Activated naive CD8-positive, alpha-beta T cell treated with anti-CD3 and anti-CD28 coated beads, Interleukin-2, amount 50 U/mL, for 24 hours (primary cell): ENCODE results near the gene TCL1B.

Experiments
- ATAC-seq: fragments of 150-1000 bp; cut with Tn5 transposase; one replicate; pipeline ENCODE4 v1.10.0; 2021
- DNase-seq: peaks from one replicate; pipeline ENCODE4 v3.0.0; 2021
- H3K27ac Mint-ChIP-seq: one replicate; pipeline ENCODE4 v1.8.0; 2021; ENCODE audit warnings: mild to moderate bottlenecking, mixed read lengths
- H3K27me3 Mint-ChIP-seq: one replicate; pipeline ENCODE4 v1.8.0; 2021; ENCODE audit warnings: mixed read lengths
- H3K36me3 Mint-ChIP-seq: one replicate; pipeline ENCODE4 v1.8.0; 2021; ENCODE audit warnings: low read depth, mixed read lengths
- H3K4me1 Mint-ChIP-seq: one replicate; pipeline ENCODE4 v1.8.0; 2021; ENCODE audit warnings: mixed read lengths
- H3K4me3 Mint-ChIP-seq: one replicate; pipeline ENCODE4 v1.8.0; 2021; ENCODE audit warnings: mild to moderate bottlenecking, moderate library complexity, mixed read lengths
- H3K9me3 Mint-ChIP-seq: one replicate; pipeline ENCODE4 v1.8.0; 2021; ENCODE audit warnings: mixed read lengths

TCL1B gene

DNA sequence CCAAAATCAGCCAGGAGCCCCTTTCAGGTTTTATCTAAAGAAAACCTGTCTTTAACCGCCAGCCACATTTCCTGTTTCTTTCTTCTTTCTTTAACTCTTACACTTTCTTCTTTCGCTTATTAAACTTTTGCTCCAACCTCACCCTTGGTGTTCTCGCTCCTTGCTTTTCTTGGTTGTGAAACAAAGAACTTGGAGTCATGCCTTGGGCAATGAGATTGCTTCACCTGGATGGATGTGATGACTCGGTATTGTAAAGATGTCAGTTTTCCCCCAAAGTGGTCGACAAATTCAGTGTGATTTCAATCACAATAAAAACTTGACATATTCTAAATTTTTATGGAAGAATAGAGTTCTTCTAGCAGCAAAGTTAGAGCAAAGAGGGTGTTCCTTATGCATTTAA lies 43.9 kb downstream of the TCL1B start:
- ATAC-seq: no peak
- Mint-ChIP-seq H3K9me3 (no peaks in the 10 kb centered on the region), H3K4me1 (peaks cover 20% of the 10 kb centered on the region), H3K27ac (no peak overlapping the region), H3K27me3 (peaks cover 12% of the 10 kb centered on the region), H3K36me3 (no peaks in the 10 kb centered on the region), H3K4me3 (no peak overlapping the region)
- no peak for DNase-seq

DNA sequence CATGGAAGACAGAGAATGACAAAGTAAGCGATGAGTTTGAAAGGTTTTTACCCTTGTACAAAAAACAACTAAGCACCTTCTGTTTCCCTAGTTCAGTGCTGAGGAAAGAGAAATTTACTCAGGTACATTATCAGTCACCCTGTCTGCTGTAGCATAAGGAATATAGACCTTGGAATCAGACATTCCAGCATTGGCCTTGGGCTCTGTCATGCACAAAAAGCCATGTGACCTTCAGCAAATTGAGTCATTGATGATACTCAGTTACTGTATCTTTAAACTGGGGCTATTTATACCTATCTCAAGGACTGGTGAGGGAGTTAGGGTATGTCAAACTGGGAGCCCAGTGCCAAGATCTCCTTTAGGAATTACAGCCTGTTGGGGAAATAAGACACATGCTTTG lies 47.0 kb downstream of the TCL1B start:
- peaks cover 10% of the 10 kb centered on the region for H3K27me3 Mint-ChIP-seq
- H3K4me1 Mint-ChIP-seq: peaks cover 15% of the 10 kb centered on the region
- H3K27ac Mint-ChIP-seq: no peak overlapping the region

DNA sequence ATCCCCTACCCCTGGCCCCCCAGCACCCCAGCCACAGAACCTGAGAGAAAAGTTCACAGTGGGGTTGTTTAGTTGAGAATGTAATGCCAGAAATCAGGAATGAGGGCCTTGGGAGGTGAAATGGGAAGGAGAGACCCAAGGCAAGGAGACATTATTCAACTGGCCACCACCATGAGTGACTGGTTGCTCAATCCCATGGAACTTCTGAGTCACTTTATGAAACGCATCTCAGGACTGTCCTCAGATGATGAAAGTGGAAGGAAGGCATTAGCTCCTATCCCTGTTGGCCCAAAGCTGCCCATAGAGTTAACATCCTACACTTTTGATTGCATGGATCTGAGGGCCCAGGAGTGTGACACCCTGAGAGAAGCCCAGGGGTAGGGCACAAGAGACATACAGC lies 53.1 kb downstream of the TCL1B start:
- Mint-ChIP-seq H3K27me3 (no peaks in the 10 kb centered on the region), H3K27ac (peak overlapping the region; percentile 93), H3K4me1 (peaks cover 11% of the 10 kb centered on the region), H3K4me3 (no peak overlapping the region), H3K9me3 (peaks cover 15% of the 10 kb centered on the region), H3K36me3 (peaks cover 5% of the 10 kb centered on the region)
- DNase-seq (no peak), ATAC-seq (no peak)

More for the DNA sequence above, 47.0 kb downstream of the TCL1B start:
- H3K9me3 Mint-ChIP-seq: peaks cover 3% of the 10 kb centered on the region
- no peak for DNase-seq
- no peaks in the 10 kb centered on the region for H3K36me3 Mint-ChIP-seq
- H3K4me3 Mint-ChIP-seq: no peak overlapping the region
- ATAC-seq: no peak

DNA sequence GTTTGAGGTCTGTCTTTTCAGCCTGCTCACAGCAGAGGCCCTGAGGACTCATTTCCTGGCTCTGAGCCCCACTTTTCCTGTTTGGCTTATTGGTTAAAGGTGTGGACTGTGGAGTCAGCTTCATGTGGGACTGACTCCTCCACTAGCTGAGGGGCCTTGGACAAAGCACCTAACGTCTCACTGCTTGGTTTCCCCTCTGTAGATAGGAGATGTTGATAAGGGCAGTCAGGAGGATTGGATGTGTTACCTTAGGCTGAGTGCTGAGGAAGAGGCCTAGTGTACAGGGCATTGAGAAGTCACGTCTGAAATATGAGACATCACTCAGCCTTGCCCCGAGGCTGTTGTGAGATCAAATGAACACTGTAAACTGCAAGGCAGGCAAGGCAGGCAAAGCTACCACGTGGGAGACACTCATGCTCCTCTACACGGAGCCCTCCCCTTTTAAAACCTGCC lies 54.8 kb downstream of the TCL1B start:
- H3K27ac Mint-ChIP-seq: no peak overlapping the region
- peaks cover 5% of the 10 kb centered on the region for H3K36me3 Mint-ChIP-seq
- H3K27me3 Mint-ChIP-seq: peaks cover 1% of the 10 kb centered on the region
- H3K4me1 Mint-ChIP-seq: peaks cover 11% of the 10 kb centered on the region
- peaks cover 15% of the 10 kb centered on the region for H3K9me3 Mint-ChIP-seq
- DNase-seq (no peak), ATAC-seq (no peak)
- H3K4me3 Mint-ChIP-seq: no peak overlapping the region

DNA sequence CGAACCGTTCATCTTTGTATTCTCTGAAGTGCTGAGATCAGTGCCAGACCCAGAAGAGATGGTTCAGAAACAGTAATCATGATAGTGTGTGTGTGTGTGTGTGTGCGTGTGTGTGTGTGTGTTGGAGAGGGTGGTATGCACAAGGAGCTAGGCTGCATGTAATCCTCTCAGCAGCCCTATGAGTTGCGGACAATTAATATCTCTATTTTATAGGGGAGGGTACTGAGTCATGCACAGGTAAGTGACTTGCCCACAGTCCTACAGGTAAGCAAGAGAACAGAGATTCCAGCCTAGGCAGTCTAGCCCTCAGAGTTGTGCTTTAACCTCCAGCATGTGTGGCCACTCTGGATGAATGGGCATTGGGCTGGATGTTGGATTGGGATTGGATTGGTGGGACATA lies 55.6 kb downstream of the TCL1B start:
- Mint-ChIP-seq H3K27ac (no peak overlapping the region), H3K4me3 (no peak overlapping the region), H3K27me3 (peaks cover 1% of the 10 kb centered on the region), H3K4me1 (peaks cover 11% of the 10 kb centered on the region), H3K36me3 (peaks cover 5% of the 10 kb centered on the region), H3K9me3 (peaks cover 15% of the 10 kb centered on the region)
- no peak for ATAC-seq
- no peak for DNase-seq
